GM18511 (cell line): ENCODE results near the gene CMTM5.
"Not testable (repeated sequence)": the region's sequence is repeated elsewhere in the genome, so short reads cannot be mapped to it uniquely, and the experiment has no call there.

Experiments used
- ATAC-seq: cut with Tn5 transposase; IDR thresholded peaks from one replicate; pipeline ENCODE4 v1.9.1; 2021; ENCODE audit warnings: mild to moderate bottlenecking, moderate library complexity; ENCODE audit not compliant: unreplicated experiment

CMTM5 gene

GRCh38 chr14:23396126-23396525, 19.3 kb downstream of the CMTM5 start:
- no peak for ATAC-seq

GRCh38 chr14:23396781-23397407, 20.0 kb downstream of the CMTM5 start:
- ATAC-seq = no peak

GRCh38 chr14:23398348-23398747, 21.5 kb downstream of the CMTM5 start:
- ATAC-seq = no peak

GRCh38 chr14:23399136-23399535, 22.3 kb downstream of the CMTM5 start:
- no peak for ATAC-seq

GRCh38 chr14:23399591-23399990, 22.7 kb downstream of the CMTM5 start:
- no peak for ATAC-seq

- ATAC-seq = not testable (repeated sequence)
Measured at GRCh38 chr14:23400496-23401149, 23.8 kb downstream of the CMTM5 start.

- ATAC-seq = no peak
Measured at GRCh38 chr14:23401291-23401690, 24.4 kb downstream of the CMTM5 start.

- no peak for ATAC-seq
Measured at GRCh38 chr14:23402296-23403138, 25.7 kb downstream of the CMTM5 start.

- ATAC-seq = no peak
Measured at GRCh38 chr14:23403139-23403438, 26.2 kb downstream of the CMTM5 start.

GRCh38 chr14:23403908-23404307, 27.1 kb downstream of the CMTM5 start:
- ATAC-seq = no peak

GRCh38 chr14:23404331-23404900, 27.6 kb downstream of the CMTM5 start:
- no peak for ATAC-seq

GRCh38 chr14:23405096-23405495, 28.2 kb downstream of the CMTM5 start:
- no peak for ATAC-seq

- ATAC-seq = no peak
Measured at GRCh38 chr14:23405516-23406025, 28.7 kb downstream of the CMTM5 start.

- peak; percentile 65 for ATAC-seq
Measured at GRCh38 chr14:23406244-23406643, 29.4 kb downstream of the CMTM5 start.

- ATAC-seq = no peak
Measured at GRCh38 chr14:23406725-23407355, 30.0 kb downstream of the CMTM5 start.

- no peak for ATAC-seq
Measured at GRCh38 chr14:23407516-23408306, 30.9 kb downstream of the CMTM5 start, which contains the start of gene MYH6. Gene MYH6, minus strand, starts transcription at chr14:23408273. Its CDS starts 1,050 bp downstream, at chr14:23407223.

GRCh38 chr14:23408307-23408630, 31.4 kb downstream of the CMTM5 start:
- no peak for ATAC-seq

- no peak for ATAC-seq
Measured at GRCh38 chr14:23409475-23409874, 32.6 kb downstream of the CMTM5 start.

GRCh38 chr14:23409966-23410635, 33.3 kb downstream of the CMTM5 start:
- ATAC-seq = no peak
